ENCODE results near the gene OMA1. TPM values are rescaled to one million over a fixed set of nuclear protein-coding genes. Genes with fewer than 3 reads are reported as not detected.
A peak's percentile ranks its signal among the peaks of the same experiment; 100 is the strongest.

Gene OMA1
- total and polyA plus RNA-seq, 2 donors from 2014 or later: 24.8 to 42.6 TPM

- intact Hi-C loops (cut with DNase I): no loop called here
- TF ChIP-seq CTCF (IDR thresholded peaks at IDR 0.05; ENCODE audit: borderline replicate concordance, extremely low read depth, insufficient read depth): no peak
- FAIRE-seq: no peak
- peak overlapping the region in 1 of 3 donors; percentile 21 for H3K9ac ChIP-seq (ENCODE audit: low read length in 3 of 3)
- peak overlapping the region; percentile 80 to 86 for H3K27ac ChIP-seq (ENCODE audit: low read depth in 2 of 2, low read length in 2 of 2)
- H3K36me3 ChIP-seq (ENCODE audit: control insufficient read depth in 2 of 3, insufficient read depth in 3 of 3, low read length in 3 of 3): no peaks in the 10 kb centered on the region
- H3K4me3 ChIP-seq (ENCODE audit: low read length in 3 of 3): peak overlapping the region in 1 of 3 donors; percentile 4
- no peaks in the 10 kb centered on the region for H3K9me3 ChIP-seq (ENCODE audit: control insufficient read depth in 2 of 3, insufficient read depth in 1 of 3, low read length in 3 of 3)
- peaks cover 10% of the 10 kb centered on the region for H3K27me3 ChIP-seq (ENCODE audit: control insufficient read depth, insufficient read depth, low read length)
- H3K4me1 ChIP-seq (ENCODE audit: control insufficient read depth in 2 of 3, insufficient read depth in 2 of 3, low read depth in 1 of 3, low read length in 3 of 3): peaks cover 0 to 6% (median 0%) of the 10 kb centered on the region in 3 donors
- DNase-seq: peak in 1 of 5 donors; percentile 39
Measured at GRCh38 chr1:58573705-58574591, 27.4 kb upstream of the OMA1 start.

GRCh38 chr1:58573138-58573537 lies 26.6 kb upstream of the OMA1 start:
- H3K4me1 ChIP-seq (ENCODE audit: control insufficient read depth in 2 of 3, insufficient read depth in 2 of 3, low read depth in 1 of 3, low read length in 3 of 3): peaks cover 0 to 6% (median 0%) of the 10 kb centered on the region in 3 donors
- H3K36me3 ChIP-seq (ENCODE audit: control insufficient read depth in 2 of 3, insufficient read depth in 3 of 3, low read length in 3 of 3): no peaks in the 10 kb centered on the region
- H3K27ac ChIP-seq (ENCODE audit: low read depth in 2 of 2, low read length in 2 of 2): peak overlapping the region; percentile 80 to 86
- H3K27me3 ChIP-seq (ENCODE audit: control insufficient read depth, insufficient read depth, low read length): peaks cover 10% of the 10 kb centered on the region
- DNase-seq (no peak), FAIRE-seq (no peak)
- peak overlapping the region in 1 of 3 donors; percentile 14 for H3K4me3 ChIP-seq (ENCODE audit: low read length in 3 of 3)
- H3K9me3 ChIP-seq (ENCODE audit: control insufficient read depth in 2 of 3, insufficient read depth in 1 of 3, low read length in 3 of 3): no peaks in the 10 kb centered on the region
- TF ChIP-seq CTCF (IDR thresholded peaks at IDR 0.05; ENCODE audit: borderline replicate concordance, extremely low read depth, insufficient read depth): no peak
- intact Hi-C loops (cut with DNase I): no loop called here
- no peak overlapping the region for H3K9ac ChIP-seq (ENCODE audit: low read length in 3 of 3)

GRCh38 chr1:58572690-58573089 lies 26.2 kb upstream of the OMA1 start:
- Histone ChIP-seq H3K27me3 (ENCODE audit: control insufficient read depth, insufficient read depth, low read length) (peaks cover 10% of the 10 kb centered on the region), H3K27ac (ENCODE audit: low read depth in 2 of 2, low read length in 2 of 2) (peak overlapping the region; percentile 51 to 61), H3K4me3 (ENCODE audit: low read length in 3 of 3) (peak overlapping the region in 1 of 3 donors; percentile 14), H3K9ac (ENCODE audit: low read length in 3 of 3) (peak overlapping the region in 1 of 3 donors; percentile 7), H3K36me3 (ENCODE audit: control insufficient read depth in 2 of 3, insufficient read depth in 3 of 3, low read length in 3 of 3) (no peaks in the 10 kb centered on the region), H3K9me3 (ENCODE audit: control insufficient read depth in 2 of 3, insufficient read depth in 1 of 3, low read length in 3 of 3) (no peaks in the 10 kb centered on the region), H3K4me1 (ENCODE audit: control insufficient read depth in 2 of 3, insufficient read depth in 2 of 3, low read depth in 1 of 3, low read length in 3 of 3) (peaks cover 0 to 4% (median 0%) of the 10 kb centered on the region in 3 donors)
- intact Hi-C loops (cut with DNase I): no loop called here
- FAIRE-seq: no peak
- DNase-seq: peak in 4 of 5 donors; percentile 59 to 78 (median 64)
- TF ChIP-seq CTCF (IDR thresholded peaks at IDR 0.05; ENCODE audit: borderline replicate concordance, extremely low read depth, insufficient read depth): no peak

Measured in kidney (tissue), 14 donors.